BJ (cell line): ENCODE measurements around the gene MYH11. TPM values are rescaled to one million over a fixed set of nuclear protein-coding genes. Genes with fewer than 3 reads are reported as not detected.
A peak's percentile ranks its signal among the peaks of the same experiment; 100 is the strongest.

ENCODE experiments used
- CTCF ChIA-PET: fragments of 350-600 bp; formaldehyde crosslinking; extraction: SDS; loops from one replicate; lab custom pipeline; 2021; ENCODE audit warnings: antibody characterized with exemption, inconsistent platforms; lab: Yijun Ruan, JAX
- POLR2A ChIA-PET: fragments of 300-600 bp; sonication (Branson Sonifier 250); formaldehyde crosslinking; extraction: SDS; loops from one replicate; lab custom pipeline; 2021; ENCODE audit warnings: antibody characterized with exemption; lab: Charles Lee
- DNase-seq: peaks from one replicate; pipeline ENCODE4 v3.0.0-alpha.2; 2011; ENCODE audit warnings: low read depth
- H3K27me3 ChIP-seq: 2 replicates; pipeline ENCODE4 v1.6.0; 2011; ENCODE audit warnings: low read length; ENCODE audit not compliant: control insufficient read depth, insufficient read depth
- H3K36me3 ChIP-seq: 2 replicates; pipeline ENCODE4 v1.5.1; 2011; ENCODE audit warnings: low read length; ENCODE audit not compliant: control insufficient read depth, insufficient read depth
- H3K4me3 ChIP-seq: 2 replicates; pipeline ENCODE4 v1.5.1; 2011; ENCODE audit warnings: low read depth, mild to moderate bottlenecking, control low read depth, low read length
- polyA plus RNA-seq: library from polyadenylated mRNA; depleted of rRNA; stranded (reverse); fragments of >200 nt; gene quantifications from 2 replicates; pipeline ENCODE4 v1.2.3, GENCODE V29; 2011
- TF ChIP-seq, protein P1 (sequence below): IDR thresholded peaks from 2 replicates; pipeline ENCODE4 v1.5.1; 2011; ENCODE audit warnings: low read depth, mild to moderate bottlenecking, control low read depth, inconsistent platforms, low read length, moderate library complexity; ENCODE audit not compliant: insufficient read depth

Gene MYH11
- polyA plus RNA-seq, 1 experiment = 0.27 TPM

DNA sequence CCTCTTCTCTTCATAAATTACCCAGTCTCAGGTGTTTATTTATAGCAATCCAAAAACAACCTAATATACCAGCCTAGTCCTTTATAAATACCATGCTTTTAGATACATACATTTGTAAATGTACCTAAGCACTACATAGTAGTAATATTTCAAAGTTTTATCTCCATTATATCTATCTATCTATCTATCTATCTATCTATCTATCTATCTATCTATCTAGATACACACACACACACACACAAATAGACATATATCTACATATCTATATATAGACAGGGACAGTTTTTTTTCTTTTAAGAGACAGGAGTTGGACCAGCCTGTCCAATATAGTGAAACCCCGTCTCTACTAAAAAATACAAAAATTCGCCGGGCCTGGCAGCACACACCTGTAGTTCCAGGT is 25.7 kb upstream of the MYH11 start:
- ChIA-PET CTCF (no interaction called here), POLR2A (no interaction called here)
- no peak for DNase-seq
- Histone ChIP-seq H3K27me3 (no peaks in the 10 kb centered on the region), H3K4me3 (no peak overlapping the region), H3K36me3 (0 out of 2 replicates have a peak, but pooled peaks cover 3% of the 10 kb centered on the region)
- TF ChIP-seq, protein P1, sequence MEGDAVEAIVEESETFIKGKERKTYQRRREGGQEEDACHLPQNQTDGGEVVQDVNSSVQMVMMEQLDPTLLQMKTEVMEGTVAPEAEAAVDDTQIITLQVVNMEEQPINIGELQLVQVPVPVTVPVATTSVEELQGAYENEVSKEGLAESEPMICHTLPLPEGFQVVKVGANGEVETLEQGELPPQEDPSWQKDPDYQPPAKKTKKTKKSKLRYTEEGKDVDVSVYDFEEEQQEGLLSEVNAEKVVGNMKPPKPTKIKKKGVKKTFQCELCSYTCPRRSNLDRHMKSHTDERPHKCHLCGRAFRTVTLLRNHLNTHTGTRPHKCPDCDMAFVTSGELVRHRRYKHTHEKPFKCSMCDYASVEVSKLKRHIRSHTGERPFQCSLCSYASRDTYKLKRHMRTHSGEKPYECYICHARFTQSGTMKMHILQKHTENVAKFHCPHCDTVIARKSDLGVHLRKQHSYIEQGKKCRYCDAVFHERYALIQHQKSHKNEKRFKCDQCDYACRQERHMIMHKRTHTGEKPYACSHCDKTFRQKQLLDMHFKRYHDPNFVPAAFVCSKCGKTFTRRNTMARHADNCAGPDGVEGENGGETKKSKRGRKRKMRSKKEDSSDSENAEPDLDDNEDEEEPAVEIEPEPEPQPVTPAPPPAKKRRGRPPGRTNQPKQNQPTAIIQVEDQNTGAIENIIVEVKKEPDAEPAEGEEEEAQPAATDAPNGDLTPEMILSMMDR = no peak

DNA sequence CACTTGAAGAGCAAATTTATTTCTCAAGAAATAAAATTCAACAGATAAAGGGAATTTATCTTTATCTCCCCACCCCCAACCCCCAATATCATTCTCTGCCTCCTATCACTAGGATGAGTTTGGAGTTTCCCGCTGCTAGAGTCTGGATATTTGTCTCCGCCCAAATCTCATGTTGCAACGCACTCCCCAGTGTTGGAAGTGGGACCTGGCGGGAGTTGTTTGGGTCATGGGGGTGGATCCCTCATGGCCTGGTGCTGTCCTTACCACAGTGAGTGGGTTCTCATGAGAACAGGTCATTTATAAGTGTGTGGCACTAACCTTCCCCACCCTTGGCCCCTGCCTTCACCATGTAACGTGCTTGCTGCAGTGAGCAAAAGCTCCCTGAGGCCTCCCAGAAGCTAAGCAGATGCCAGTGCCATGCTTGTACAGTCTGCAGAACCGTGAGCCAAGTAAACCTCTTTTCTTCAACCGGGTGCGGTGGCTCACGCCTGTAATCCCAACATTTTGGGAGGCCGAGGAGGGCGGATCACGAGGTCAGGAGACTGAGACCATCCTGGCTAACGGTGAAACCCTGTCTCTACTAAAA is 25.1 kb upstream of the MYH11 start:
- ChIA-PET CTCF (no interaction called here), POLR2A (no interaction called here)
- H3K36me3 ChIP-seq = 0 out of 2 replicates have a peak, but pooled peaks cover 3% of the 10 kb centered on the region
- no peaks in the 10 kb centered on the region for H3K27me3 ChIP-seq
- TF ChIP-seq, protein P1 = no peak
- no peak overlapping the region for H3K4me3 ChIP-seq
- no peak for DNase-seq

DNA sequence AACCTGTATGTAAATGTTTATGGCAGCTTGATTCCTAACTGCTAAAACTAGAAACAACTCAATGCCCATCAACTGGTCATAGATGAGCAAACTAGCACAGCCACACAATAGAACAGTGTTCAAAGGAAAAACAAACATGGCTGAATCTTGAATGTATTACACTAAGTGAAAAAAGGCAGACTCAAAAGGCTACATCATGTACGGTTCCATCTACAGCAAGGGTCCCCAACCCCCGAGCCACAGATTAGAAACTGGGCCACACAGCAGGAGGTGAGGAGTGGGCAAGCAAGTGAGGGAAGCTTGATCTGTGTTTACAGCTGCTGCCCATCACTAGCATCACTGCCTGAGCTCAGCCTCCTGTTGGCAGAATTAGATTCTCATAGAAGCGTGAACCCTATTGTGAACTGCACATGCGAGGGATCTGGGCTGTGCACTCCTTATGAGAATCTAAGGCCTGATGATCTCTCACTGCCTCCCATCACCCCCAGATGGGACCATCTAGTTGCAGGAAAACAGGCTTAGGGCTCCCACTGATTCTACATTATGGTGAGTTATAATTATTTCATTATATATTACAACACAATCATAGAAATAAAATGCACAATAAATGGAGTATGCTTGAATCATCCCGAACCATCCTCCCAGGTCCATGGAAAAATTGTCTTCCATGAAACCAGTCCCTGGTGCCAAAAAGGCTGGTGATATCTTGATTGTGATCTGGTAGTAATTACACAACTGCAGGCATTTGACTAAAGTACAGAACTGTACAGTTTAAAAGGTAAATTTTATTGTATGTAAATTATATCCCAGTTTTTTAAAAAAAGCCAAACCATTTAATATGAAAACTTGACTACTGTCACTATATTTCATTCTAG is 23.8 kb upstream of the MYH11 start:
- no peak overlapping the region for H3K4me3 ChIP-seq
- H3K27me3 ChIP-seq = no peaks in the 10 kb centered on the region
- no peak for DNase-seq
- 0 out of 2 replicates have a peak, but pooled peaks cover 3% of the 10 kb centered on the region for H3K36me3 ChIP-seq
- ChIA-PET CTCF (interaction anchor here (2.1 kb wide), 1 partner anchor 7 kb away, joined by 9 read pairs; the partner anchor contains the start of gene CEP20), POLR2A (no interaction called here)
- TF ChIP-seq, protein P1 = no peak

DNA sequence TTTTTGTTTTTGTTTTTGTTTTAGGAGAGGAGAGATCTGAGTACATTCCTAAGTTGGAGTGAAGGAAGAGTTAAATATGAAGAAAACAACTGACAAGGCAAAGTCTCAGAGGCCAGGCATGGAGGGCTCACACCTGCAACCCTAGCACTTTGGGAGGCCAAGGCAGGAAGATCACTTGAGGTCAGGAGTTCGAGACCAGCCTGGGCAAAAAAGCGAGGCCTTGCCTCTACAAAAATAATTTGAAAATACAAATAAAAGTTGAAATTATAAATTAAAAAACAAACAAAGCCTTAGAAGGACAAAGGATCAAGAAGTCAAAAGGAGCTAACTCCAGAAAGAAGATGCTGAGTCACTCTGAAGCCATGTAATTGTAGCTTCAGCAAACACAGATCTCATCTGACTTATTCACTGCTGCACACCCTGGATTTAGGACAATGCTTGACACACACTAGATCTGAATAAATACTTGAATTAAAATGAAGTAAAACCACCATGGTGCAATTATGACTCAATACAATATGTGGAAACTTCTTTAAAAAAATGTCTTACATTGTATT is 22.5 kb upstream of the MYH11 start:
- TF ChIP-seq, protein P1 = no peak
- H3K4me3 ChIP-seq = no peak overlapping the region
- H3K36me3 ChIP-seq = 0 out of 2 replicates have a peak, but pooled peaks cover 3% of the 10 kb centered on the region
- H3K27me3 ChIP-seq = no peaks in the 10 kb centered on the region
- ChIA-PET POLR2A (interaction anchor here (0.8 kb wide), 1 partner anchor 9 kb away, joined by 3 read pairs; the partner anchor contains the start of gene CEP20), CTCF (interaction anchor here (0.9 to 2.1 kb wide), 2 partner anchors 9 to 61 kb away, joined by 3 to 9 read pairs; partner anchors contain the start of gene CEP20)
- peak; percentile 81 for DNase-seq

DNA sequence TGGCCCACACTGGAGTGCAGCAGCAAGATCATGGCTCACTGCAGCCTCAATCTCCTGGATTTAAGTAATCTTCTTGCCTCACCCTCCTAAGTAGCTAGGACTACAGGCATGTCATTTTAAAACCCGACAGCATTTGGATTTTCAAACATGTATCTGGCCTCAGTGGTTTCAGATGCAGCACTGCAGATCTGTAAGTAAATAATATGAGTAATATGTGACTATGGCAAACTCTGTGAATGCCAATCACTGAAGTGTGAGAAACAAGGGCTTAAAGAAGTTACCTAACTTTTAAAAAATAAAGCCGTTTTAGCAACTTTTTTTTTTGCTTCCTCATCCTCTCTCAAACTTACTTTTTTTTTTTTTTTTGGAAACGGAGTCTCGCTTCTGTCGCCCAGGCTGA is 19.7 kb upstream of the MYH11 start:
- H3K4me3 ChIP-seq = no peak overlapping the region
- no peak for DNase-seq
- TF ChIP-seq, protein P1 = no peak
- H3K36me3 ChIP-seq = no peaks in the 10 kb centered on the region
- no peaks in the 10 kb centered on the region for H3K27me3 ChIP-seq
- CTCF ChIA-PET = interaction anchor here (1.4 kb wide), 1 partner anchor 251 kb away, joined by 3 read pairs; no protein-coding TSS in a partner anchor
- POLR2A ChIA-PET = no interaction called here
